Duodenal mucosa (tissue), 2 donors: Measurements from ENCODE around the gene ARAP1.

Experiments
- H3K27ac ChIP-seq: one replicate; pipeline ENCODE4 v1.7.0; 2013; ENCODE audit warnings: low read depth, low read length
- H3K27me3 ChIP-seq, 2 donors: one replicate each; pipeline ENCODE4 v1.7.0; 2013; ENCODE audit warnings: low read length in 2 of 2, control low read depth in 1 of 2; ENCODE audit not compliant: insufficient read depth in 2 of 2, control insufficient read depth in 1 of 2
- H3K36me3 ChIP-seq, 2 donors: one replicate each; pipeline ENCODE4 v1.7.0; 2013; ENCODE audit warnings: low read length in 2 of 2, control low read depth in 1 of 2; ENCODE audit not compliant: insufficient read depth in 2 of 2, control insufficient read depth in 1 of 2
- H3K4me1 ChIP-seq, 2 donors: one replicate each; pipeline ENCODE4 v1.7.0; 2013; ENCODE audit warnings: low read length in 2 of 2, control low read depth in 1 of 2; ENCODE audit not compliant: insufficient read depth in 2 of 2, control insufficient read depth in 1 of 2
- H3K4me3 ChIP-seq, 2 donors: one replicate each; pipeline ENCODE4 v1.7.0; 2013; ENCODE audit warnings: low read length in 2 of 2, low read depth in 1 of 2
- H3K9ac ChIP-seq, 2 donors: one replicate each; pipeline ENCODE4 v1.7.0; 2013; ENCODE audit warnings: low read length in 2 of 2, low read depth in 1 of 2
- H3K9me3 ChIP-seq, 2 donors: one replicate each; pipeline ENCODE4 v1.7.0; 2013; ENCODE audit warnings: low read length in 2 of 2, control low read depth in 1 of 2; ENCODE audit not compliant: control insufficient read depth in 1 of 2

ARAP1 gene

DNA sequence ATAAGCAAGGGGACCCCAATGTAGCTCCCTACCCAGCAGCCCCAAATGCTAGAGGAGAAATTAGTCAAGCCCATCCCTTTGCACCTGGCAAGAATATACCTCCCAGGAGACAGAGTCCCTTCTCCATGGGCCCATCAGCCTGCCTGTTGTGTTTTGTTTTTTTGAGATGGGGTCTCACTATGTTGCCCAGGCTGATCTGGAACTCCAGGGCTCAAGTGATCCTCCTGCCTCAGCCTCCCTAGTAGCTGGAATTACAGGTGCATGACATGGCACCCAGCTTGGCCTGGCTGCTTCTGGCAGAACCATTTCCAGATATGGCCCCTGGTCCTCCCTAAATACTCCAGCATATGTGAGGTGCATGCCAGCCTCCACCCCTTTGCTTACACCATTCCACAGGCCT lies 100.1 kb downstream of the ARAP1 start:
- Histone ChIP-seq H3K27me3 (no peaks in the 10 kb centered on the region), H3K4me1 (no peaks in the 10 kb centered on the region), H3K9me3 (no peaks in the 10 kb centered on the region), H3K9ac (no peak overlapping the region), H3K4me3 (no peak overlapping the region), H3K27ac (no peak overlapping the region), H3K36me3 (no peaks in the 10 kb centered on the region)

DNA sequence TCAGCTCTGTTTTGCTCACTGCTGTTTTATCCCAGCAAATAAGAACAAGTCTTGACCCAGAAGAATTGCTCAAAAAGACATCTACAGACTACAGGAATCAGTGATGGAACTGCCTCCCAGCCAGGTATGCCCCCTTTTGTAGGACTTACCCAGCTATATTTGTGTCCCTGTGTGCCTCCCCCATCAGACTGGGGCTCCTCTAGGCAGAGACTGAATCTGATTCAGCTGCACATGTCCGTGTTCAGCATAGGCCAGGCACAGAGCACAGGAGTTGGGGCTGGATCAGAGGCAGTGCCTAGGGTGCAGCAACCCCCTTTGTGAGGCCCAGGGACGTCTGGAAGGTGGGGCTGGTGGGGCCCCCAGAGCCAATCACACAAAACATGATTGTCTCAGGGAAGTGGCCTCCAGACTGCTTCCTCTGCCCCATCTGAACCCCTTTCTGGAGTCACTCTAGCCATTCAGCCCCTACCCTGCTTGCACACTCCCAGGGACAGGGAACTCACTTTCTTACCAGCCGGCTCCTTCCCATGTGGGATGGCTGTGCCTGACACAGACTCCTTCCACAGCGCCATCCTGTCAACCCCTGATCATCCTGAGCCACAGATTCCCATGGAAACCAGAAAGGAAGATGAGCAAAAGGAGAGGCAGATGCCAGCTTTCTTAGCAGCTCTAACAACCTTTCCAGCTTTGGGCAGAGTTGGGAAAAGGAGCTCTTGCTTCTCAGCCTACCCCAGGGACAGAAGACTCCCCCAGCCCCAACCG lies 102.8 kb downstream of the ARAP1 start:
- Histone ChIP-seq H3K27me3 (no peaks in the 10 kb centered on the region), H3K36me3 (no peaks in the 10 kb centered on the region), H3K9ac (no peak overlapping the region), H3K27ac (no peak overlapping the region), H3K4me1 (no peaks in the 10 kb centered on the region), H3K4me3 (no peak overlapping the region), H3K9me3 (no peaks in the 10 kb centered on the region)

DNA sequence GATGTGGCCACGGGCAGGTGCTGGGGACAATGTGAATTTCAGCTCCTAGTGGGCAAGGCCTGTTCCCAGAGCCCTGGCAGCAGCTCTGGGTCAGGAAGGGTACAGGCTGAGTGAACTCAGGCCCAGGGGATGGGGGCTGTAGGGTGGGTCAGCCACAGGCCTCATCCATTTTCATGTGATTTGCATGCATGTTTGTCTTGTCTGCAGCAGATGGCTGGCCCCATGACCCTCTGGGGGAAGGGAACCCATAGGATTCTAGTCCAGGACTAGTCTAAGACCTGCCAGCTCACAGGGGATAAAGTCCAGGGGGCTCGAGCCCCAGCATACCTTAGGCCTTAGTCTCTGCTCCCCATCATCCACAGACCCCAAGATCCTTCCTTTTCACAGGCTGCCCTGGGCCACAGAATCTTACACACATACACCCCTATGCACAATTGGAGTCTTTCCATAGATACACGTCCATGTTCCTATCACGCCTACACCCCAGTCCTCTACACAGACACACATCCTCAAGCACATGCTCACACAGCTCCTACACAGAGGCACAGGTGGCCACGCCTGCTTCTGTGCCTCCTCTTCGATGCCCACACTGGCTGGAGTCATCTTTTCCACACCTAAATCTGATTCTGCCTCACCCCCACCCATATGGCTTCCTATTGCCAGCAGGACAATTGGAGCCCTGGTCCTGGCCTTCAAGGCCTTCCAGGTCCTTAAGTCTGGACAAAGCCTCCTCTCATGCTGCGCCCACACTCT lies 103.6 kb downstream of the ARAP1 start:
- H3K27ac ChIP-seq, result no peak overlapping the region
- H3K9me3 ChIP-seq, result no peaks in the 10 kb centered on the region
- H3K36me3 ChIP-seq, result no peaks in the 10 kb centered on the region
- H3K4me1 ChIP-seq, result no peaks in the 10 kb centered on the region
- no peak overlapping the region for H3K9ac ChIP-seq
- H3K4me3 ChIP-seq, result no peak overlapping the region
- no peaks in the 10 kb centered on the region for H3K27me3 ChIP-seq

DNA sequence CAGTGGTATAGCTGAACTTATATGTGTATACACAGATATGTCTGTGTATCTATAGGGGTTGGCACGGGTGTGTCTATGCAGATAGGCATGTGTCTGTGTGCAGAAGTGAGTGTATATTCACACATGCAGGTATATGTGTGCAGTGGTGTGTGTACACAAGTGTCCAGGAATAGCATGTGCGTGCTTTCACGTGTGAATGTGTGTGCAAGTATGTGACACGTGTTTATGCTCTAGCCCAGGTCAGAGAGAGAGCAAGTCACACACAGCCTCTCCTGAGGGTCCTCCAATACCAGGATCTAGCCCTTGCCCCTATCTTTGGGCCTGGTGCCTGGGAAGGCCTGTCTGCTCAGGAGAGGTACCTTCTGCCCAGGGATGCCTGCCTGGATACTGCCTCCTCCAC lies 104.3 kb downstream of the ARAP1 start:
- peaks cover under 1 to 5% of the 10 kb centered on the region in 2 donors for H3K4me1 ChIP-seq
- no peaks in the 10 kb centered on the region for H3K27me3 ChIP-seq
- H3K36me3 ChIP-seq, result no peaks in the 10 kb centered on the region
- H3K9me3 ChIP-seq, result no peaks in the 10 kb centered on the region
- no peak overlapping the region for H3K27ac ChIP-seq
- no peak overlapping the region for H3K9ac ChIP-seq
- no peak overlapping the region for H3K4me3 ChIP-seq

DNA sequence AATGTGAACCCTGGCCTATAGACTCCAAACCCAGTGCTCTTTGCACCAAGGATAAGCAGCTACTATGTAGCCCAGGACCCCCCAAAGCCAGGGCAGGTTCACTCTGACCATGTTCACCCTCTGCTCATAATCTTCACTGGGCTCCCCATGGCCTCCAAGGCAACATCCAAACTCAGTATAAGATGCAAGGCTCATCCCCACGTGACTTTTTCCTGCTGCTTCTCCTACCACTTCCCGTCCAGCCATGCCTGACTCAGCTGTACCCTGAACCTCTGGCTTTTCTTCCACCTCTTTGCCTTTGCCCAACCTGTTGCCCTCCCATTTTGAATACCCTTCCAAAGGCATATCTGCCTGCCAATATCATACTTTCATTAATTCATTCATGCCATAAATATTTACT lies 105.7 kb downstream of the ARAP1 start:
- H3K4me1 ChIP-seq, result peaks cover 9 to 12% of the 10 kb centered on the region in 2 donors
- H3K27me3 ChIP-seq, result peaks cover 6% of the 10 kb centered on the region in 2 donors
- H3K4me3 ChIP-seq, result no peak overlapping the region
- no peak overlapping the region for H3K27ac ChIP-seq
- no peaks in the 10 kb centered on the region for H3K36me3 ChIP-seq
- no peak overlapping the region for H3K9ac ChIP-seq
- H3K9me3 ChIP-seq, result no peaks in the 10 kb centered on the region

DNA sequence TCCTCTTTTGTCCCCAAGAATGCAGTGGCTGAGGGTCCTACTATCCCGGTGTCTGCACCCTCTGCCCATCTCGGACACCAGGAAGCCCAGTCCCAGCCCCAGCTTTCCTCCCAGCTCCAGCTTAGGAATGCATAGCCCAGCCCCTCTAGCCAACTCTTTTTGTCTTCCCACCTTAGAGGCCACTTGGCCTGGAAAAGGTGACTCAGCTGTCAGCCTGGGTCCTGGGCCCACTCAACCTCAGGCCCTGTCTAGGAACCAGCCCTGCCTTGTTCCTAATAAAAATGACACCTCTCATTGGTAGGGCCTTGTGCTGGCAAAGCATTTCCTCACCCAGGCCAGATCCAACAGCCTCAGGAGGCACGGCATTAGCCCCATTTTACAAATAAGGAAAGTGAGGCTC lies 106.2 kb downstream of the ARAP1 start:
- Histone ChIP-seq H3K4me1 (peaks cover 9 to 14% of the 10 kb centered on the region in 2 donors), H3K27ac (no peak overlapping the region)

DNA sequence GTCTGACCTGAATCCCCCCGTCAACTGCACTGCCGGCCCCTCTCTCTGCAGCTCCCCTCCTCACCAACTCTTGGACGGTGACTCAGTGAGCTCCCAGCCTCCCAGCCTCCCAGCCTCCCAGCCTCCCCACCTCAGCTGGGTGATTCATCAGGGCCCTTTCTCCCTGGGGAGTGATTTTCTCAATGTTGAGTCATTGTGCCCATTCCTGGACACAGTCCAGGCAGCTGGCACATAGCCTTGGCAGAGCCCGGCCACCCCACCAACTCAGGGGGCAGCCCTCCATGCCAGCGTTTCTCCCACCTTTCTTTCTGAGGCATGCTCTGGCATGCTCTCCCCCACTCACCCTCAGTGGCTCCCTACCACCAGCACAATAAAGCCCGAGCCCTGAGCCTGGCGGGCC lies 108.7 kb downstream of the ARAP1 start:
- H3K9me3 ChIP-seq, result no peaks in the 10 kb centered on the region
- H3K36me3 ChIP-seq, result no peaks in the 10 kb centered on the region
- no peak overlapping the region for H3K9ac ChIP-seq
- H3K4me1 ChIP-seq, result peaks cover 9 to 14% of the 10 kb centered on the region in 2 donors
- H3K27me3 ChIP-seq, result peaks cover 29 to 32% of the 10 kb centered on the region in 2 donors
- no peak overlapping the region for H3K27ac ChIP-seq
- peak overlapping the region in 1 of 2 donors; percentile 35 for H3K4me3 ChIP-seq

More for the DNA sequence above, 106.2 kb downstream of the ARAP1 start:
- H3K9me3 ChIP-seq, result no peaks in the 10 kb centered on the region
- no peaks in the 10 kb centered on the region for H3K36me3 ChIP-seq
- H3K9ac ChIP-seq, result no peak overlapping the region
- H3K27me3 ChIP-seq, result peaks cover 10% of the 10 kb centered on the region in 2 donors
- H3K4me3 ChIP-seq, result no peak overlapping the region

DNA sequence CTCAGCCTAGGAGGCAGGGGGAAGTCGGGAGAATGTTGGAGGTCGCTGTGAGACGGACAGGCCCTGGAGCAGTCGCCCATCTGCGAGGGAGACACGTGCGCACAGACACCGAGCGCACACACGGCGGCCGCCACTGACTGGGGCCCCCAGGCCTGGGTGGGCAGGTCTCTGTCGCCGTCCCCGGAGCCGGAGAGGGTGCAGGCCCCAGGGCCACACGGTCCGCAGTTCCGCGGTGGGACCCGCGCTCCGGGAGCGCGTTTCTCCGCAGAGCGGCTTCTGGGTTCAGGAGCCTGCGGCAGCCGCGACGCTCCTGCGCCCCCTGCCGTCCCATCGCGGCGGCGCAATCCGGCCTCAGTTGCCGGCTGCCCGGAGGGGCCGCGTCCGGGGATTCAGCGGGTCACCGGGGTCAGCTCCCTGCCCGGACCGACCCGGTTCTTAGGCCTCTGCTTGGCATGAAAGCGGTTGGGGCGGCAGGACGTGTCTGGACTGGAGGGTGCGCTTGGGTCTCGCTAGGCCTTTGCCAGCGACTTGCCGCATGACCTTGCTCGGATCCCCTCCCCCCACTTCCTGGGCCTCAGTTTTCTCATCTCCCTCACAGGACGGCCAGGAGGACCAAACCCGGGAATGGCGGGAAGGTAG lies 109.2 kb downstream of the ARAP1 start:
- Histone ChIP-seq H3K9me3 (no peaks in the 10 kb centered on the region), H3K27ac (no peak overlapping the region), H3K4me1 (peaks cover 9 to 14% of the 10 kb centered on the region in 2 donors), H3K4me3 (peak overlapping the region; percentile 35 to 65), H3K27me3 (peaks cover 30 to 34% of the 10 kb centered on the region in 2 donors), H3K9ac (peak overlapping the region in 1 of 2 donors; percentile 32), H3K36me3 (no peaks in the 10 kb centered on the region)

DNA sequence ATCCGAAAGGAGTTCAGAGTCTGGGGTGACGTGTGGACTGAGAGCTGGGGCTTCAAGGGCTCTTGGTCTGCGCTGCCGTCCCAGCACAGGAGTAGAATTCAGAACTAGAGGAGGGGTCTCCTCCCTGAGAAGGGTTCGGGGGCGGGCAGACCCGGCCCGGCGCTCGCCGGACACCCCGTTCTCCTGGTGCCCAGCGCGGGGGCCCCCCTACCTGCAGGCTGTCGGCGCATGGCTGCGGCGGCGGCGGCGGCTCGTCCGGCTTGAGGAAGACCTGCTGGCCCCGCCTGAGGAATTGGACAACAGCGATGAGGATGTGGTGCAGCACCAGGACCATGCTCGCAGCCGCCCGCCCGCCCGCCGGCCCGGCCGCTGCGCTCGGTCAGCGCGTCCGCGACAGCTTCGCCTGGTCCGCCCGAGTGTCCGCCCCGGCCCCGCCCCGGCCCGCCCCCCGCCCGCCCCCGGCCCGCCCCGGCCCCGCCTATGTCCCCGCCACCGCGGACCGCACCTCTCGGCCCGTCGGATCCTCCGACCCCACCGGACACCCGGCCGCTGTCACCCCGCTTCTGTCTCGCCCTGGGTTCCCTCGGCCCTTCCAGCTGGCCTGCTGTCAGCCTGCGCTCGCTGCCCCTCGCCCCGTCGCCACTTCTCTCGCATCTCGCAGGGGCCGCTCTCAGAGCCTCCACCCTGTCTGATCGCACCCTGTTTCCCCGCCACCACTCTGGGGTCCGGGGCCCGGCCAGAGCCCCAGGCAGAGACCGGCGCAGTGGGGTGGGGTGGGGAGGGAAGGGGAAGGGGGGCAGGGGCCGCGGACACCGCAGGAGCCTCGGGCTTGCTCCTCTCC lies 109.9 kb downstream of the ARAP1 start:
- peaks cover 9 to 14% of the 10 kb centered on the region in 2 donors for H3K4me1 ChIP-seq
- no peak overlapping the region for H3K9ac ChIP-seq
- H3K4me3 ChIP-seq, result peak overlapping the region; percentile 63 to 65
- H3K36me3 ChIP-seq, result no peaks in the 10 kb centered on the region
- peaks cover 32 to 37% of the 10 kb centered on the region in 2 donors for H3K27me3 ChIP-seq
- H3K9me3 ChIP-seq, result no peaks in the 10 kb centered on the region
- no peak overlapping the region for H3K27ac ChIP-seq
